Measurements from ENCODE around the gene PCK1.
A peak's percentile ranks its signal among the peaks of the same experiment; 100 is the strongest.

Gene PCK1

GRCh38 chr20:57536771-57537724 is 23.9 kb upstream of the PCK1 start:
- no peak for DNase-seq

- DNase-seq, result no peak
Measured at GRCh38 chr20:57537822-57538221, 23.1 kb upstream of the PCK1 start.

- DNase-seq, result no peak
Measured at GRCh38 chr20:57539889-57540288, 21.0 kb upstream of the PCK1 start.

- DNase-seq, result no peak
Measured at GRCh38 chr20:57540890-57541580, 19.9 kb upstream of the PCK1 start.

- no peak for DNase-seq
Measured at GRCh38 chr20:57543754-57544153, 17.2 kb upstream of the PCK1 start.

- no peak for DNase-seq
Measured at GRCh38 chr20:57544838-57545564, 15.9 kb upstream of the PCK1 start.

GRCh38 chr20:57545927-57546662 is 14.8 kb upstream of the PCK1 start:
- no peak for DNase-seq

GRCh38 chr20:57546956-57547649 is 13.8 kb upstream of the PCK1 start:
- DNase-seq, result no peak

DNA sequence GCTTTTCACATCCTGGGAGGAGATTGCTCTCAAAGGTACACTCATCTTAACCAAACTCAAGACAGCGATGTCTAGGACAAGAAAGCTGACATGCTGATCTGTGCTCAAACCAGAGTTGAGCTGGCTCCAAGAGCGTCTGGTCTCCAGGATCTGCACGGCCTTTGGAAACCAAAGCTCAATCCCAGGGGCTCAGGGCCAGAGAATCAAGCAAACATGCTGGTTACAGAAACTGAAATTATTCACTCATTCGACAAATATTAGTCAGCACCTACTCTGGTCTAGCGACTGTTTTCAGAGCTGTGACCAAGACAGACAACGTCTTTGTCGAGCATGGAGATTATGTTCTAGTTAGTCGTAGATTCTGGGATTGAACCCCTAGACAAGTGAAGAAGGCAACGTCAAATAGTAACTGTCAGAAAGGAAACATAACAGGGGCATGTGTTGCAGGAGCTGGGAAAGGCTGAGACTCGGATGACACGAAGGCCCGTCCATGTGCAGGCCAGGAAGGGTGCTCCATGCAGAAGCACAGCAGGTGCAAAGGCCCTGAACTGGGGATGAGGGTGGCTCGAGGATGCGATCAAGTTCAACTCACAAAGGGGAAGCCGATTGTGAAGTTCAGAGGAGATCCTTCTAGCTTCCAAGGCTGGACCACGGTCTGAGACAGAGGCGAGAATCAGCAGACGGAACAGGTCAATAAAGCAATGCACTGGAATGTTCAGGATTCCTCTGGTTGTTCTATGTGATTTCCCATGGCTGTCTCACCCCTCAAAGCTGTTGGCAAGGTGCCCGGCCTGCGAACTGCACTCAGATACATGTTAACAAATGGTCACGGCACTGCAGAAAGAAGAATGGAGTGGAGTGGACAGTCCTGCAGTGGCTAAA is 12.5 kb upstream of the PCK1 start:
- no peak for DNase-seq

DNA sequence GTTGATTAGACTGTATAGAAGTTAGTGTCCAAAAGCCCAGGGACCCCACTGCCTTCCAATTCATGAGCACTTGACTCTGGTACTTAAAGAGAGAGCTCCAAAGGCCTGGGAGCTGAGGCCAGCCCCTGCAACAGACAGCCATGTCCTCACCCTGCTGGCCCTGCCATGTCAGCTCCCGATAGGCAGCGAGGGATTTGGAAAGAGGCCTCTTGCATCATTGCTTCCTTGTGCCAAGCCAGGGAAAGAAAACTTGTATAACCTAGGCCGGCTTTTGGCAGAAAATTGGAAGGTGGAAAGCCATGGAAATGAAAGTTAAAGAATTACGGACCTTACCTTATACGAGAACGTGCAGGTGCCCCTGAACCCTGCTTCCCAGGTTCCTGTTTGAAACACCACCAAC is 8.4 kb upstream of the PCK1 start:
- no peak for DNase-seq

GRCh38 chr20:57553376-57554018 is 7.4 kb upstream of the PCK1 start:
- peak; percentile 70 for DNase-seq

DNA sequence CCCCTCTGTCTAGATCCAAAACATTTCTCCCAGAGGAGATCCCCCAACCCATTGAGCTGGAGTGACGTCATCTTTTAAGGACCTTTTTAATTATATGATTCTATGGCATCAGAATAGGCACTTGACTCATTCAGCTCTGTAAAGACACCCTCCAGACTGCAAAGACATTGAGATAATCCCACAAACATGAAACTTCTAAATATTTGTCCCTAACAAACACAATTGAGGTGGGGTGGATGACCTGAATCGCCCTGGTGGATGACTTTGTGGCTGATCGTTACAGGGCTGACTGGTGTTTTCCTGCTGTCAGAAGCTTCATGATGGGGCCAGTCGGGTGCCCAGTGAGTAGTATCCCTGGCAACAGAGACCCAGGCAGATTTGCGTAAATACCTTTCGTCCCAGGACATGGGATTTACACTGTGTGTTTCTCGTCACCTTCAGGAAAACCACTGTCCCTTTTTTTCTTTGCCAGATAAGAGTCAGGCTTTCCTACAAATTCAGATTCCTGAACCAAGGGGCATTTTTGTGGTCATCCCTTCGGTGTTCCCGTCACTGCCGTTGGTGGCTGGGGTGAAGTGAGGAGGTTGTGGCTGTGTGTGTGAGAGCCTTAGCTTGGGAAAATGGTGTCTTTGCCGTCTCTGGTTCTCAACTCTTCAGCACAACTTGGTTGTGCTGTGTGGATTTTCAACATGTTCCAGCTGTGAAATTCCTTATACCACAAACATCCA is 5.3 kb upstream of the PCK1 start:
- no peak for DNase-seq

GRCh38 chr20:57556980-57557274 is 4.0 kb upstream of the PCK1 start:
- no peak for DNase-seq

- DNase-seq, result no peak
Measured at GRCh38 chr20:57557926-57558613, 2.8 kb upstream of the PCK1 start.

GRCh38 chr20:57558614-57559288 is 2.2 kb upstream of the PCK1 start:
- DNase-seq, result no peak

GRCh38 chr20:57559289-57559634 is 1.6 kb upstream of the PCK1 start:
- no peak for DNase-seq

GRCh38 chr20:57559658-57560553 is 1.0 kb upstream of the PCK1 start:
- no peak for DNase-seq
